MCF 10A (cell line): ENCODE data around the gene CRK. TPM values are rescaled to one million over a fixed set of nuclear protein-coding genes. Genes with fewer than 3 reads are reported as not detected.
"Not testable (repeated sequence)": the region's sequence is repeated elsewhere in the genome, so short reads cannot be mapped to it uniquely, and the experiment has no call there.

Source experiments
- BruUV-seq: library from RNA; stranded (reverse); fragments of 400-500 nt; replicated peaks from 2 replicates; lab custom pipeline; 2021; lab: Mats Ljungman, UMichigan
- CTCF ChIA-PET: fragments of 300-600 bp; sonication (Branson Sonifier 250); formaldehyde crosslinking; extraction: SDS; loops from one replicate; lab custom pipeline; 2021; ENCODE audit warnings: antibody characterized with exemption, inconsistent platforms; lab: Yijun Ruan, JAX
- POLR2A ChIA-PET: fragments of 300-600, 350-650 bp; sonication (Branson Sonifier 250); formaldehyde crosslinking; extraction: SDS; loops from one replicate; lab custom pipeline; 2020; ENCODE audit warnings: antibody characterized with exemption, inconsistent platforms; lab: Yijun Ruan, JAX
- DNase-seq: peaks from one replicate; pipeline ENCODE4 v3.0.0-alpha.2; 2018; ENCODE audit not compliant: unreplicated experiment
- H3K27ac Mint-ChIP-seq: one replicate; pipeline ENCODE4 v1.8.0; 2022; ENCODE audit warnings: mild to moderate bottlenecking, low read depth, mixed read lengths; ENCODE audit not compliant: unreplicated experiment
- H3K27me3 Mint-ChIP-seq: one replicate; pipeline ENCODE4 v1.8.0; 2022; ENCODE audit warnings: mixed read lengths; ENCODE audit not compliant: insufficient read depth, unreplicated experiment
- H3K36me3 Mint-ChIP-seq: one replicate; pipeline ENCODE4 v1.8.0; 2022; ENCODE audit warnings: mild to moderate bottlenecking, moderate library complexity, mixed read lengths; ENCODE audit not compliant: insufficient read depth, unreplicated experiment
- H3K4me1 Mint-ChIP-seq: one replicate; pipeline ENCODE4 v1.8.0; 2022; ENCODE audit warnings: mixed read lengths; ENCODE audit not compliant: insufficient read depth, unreplicated experiment
- H3K4me3 Mint-ChIP-seq: one replicate; pipeline ENCODE4 v1.8.0; 2022; ENCODE audit warnings: mild to moderate bottlenecking, moderate library complexity, mixed read lengths; ENCODE audit not compliant: unreplicated experiment
- H3K9me3 Mint-ChIP-seq: one replicate; pipeline ENCODE4 v1.8.0; 2022; ENCODE audit warnings: mixed read lengths; ENCODE audit not compliant: unreplicated experiment
- intact Hi-C: fragments of 100-400 bp; cut with micrococcal nuclease; formaldehyde crosslinking; loops from 2 replicates; pipeline ENCODE4 v1.14.1; 2022
- total RNA-seq: library from RNA; stranded (reverse); gene quantifications from 2 replicates; pipeline ENCODE4 v1.2.3, GENCODE V29; 2022
- TF ChIP-seq, protein P1 (sequence below): fragments of 200-600 bp; IDR thresholded peaks from one replicate; pipeline ENCODE4 v1.8.0; 2022; ENCODE audit warnings: antibody characterized with exemption, mild to moderate bottlenecking; ENCODE audit not compliant: unreplicated experiment

CRK gene
- total RNA-seq, 1 experiment from 2014 or later = 70.6 TPM

- H3K4me1 Mint-ChIP-seq, BruUV-seq, H3K27me3 Mint-ChIP-seq, H3K27ac Mint-ChIP-seq, H3K9me3 Mint-ChIP-seq, H3K4me3 Mint-ChIP-seq, DNase-seq, intact Hi-C loops: not testable (repeated sequence)
- POLR2A ChIA-PET = interaction anchor here (0.7 to 2.1 kb wide), 7 partner anchors 9 to 152 kb away, joined by 3 to 9 read pairs (median 5); partner anchors contain the start of gene YWHAE
- H3K36me3 Mint-ChIP-seq = peaks cover 34% of the 10 kb centered on the region
- CTCF ChIA-PET = interaction anchor here (0.6 to 1.1 kb wide), 2 partner anchors 19 to 21 kb away, joined by 3 read pairs; no protein-coding TSS in a partner anchor
Measured at GRCh38 chr17:1386675-1387190, 69.3 kb downstream of the CRK start.

- BruUV-seq = no TSS peak
Measured at GRCh38 chr17:1386265-1386664, 69.8 kb downstream of the CRK start.

GRCh38 chr17:1385861-1386260, 70.2 kb downstream of the CRK start:
- POLR2A ChIA-PET = interaction anchor here (0.7 to 2.1 kb wide), 7 partner anchors 9 to 21 kb away, joined by 3 to 9 read pairs (median 3); no protein-coding TSS in a partner anchor
- TF ChIP-seq, protein P1, sequence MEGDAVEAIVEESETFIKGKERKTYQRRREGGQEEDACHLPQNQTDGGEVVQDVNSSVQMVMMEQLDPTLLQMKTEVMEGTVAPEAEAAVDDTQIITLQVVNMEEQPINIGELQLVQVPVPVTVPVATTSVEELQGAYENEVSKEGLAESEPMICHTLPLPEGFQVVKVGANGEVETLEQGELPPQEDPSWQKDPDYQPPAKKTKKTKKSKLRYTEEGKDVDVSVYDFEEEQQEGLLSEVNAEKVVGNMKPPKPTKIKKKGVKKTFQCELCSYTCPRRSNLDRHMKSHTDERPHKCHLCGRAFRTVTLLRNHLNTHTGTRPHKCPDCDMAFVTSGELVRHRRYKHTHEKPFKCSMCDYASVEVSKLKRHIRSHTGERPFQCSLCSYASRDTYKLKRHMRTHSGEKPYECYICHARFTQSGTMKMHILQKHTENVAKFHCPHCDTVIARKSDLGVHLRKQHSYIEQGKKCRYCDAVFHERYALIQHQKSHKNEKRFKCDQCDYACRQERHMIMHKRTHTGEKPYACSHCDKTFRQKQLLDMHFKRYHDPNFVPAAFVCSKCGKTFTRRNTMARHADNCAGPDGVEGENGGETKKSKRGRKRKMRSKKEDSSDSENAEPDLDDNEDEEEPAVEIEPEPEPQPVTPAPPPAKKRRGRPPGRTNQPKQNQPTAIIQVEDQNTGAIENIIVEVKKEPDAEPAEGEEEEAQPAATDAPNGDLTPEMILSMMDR = no peak
- CTCF ChIA-PET = interaction anchor here (1.1 kb wide), 1 partner anchor 20 kb away, joined by 3 read pairs; no protein-coding TSS in a partner anchor
- Mint-ChIP-seq H3K4me3 (no peak overlapping the region), H3K9me3 (no peaks in the 10 kb centered on the region), H3K4me1 (peaks cover 9% of the 10 kb centered on the region), H3K27me3 (no peaks in the 10 kb centered on the region), H3K27ac (no peak overlapping the region), H3K36me3 (peaks cover 36% of the 10 kb centered on the region)
- DNase-seq = no peak
- no TSS peak for BruUV-seq
- intact Hi-C loops = no loop called here

More at GRCh38 chr17:1386265-1386664, 69.8 kb downstream of the CRK start:
- Mint-ChIP-seq H3K27ac (no peak overlapping the region), H3K27me3 (no peaks in the 10 kb centered on the region), H3K4me3 (no peak overlapping the region), H3K9me3 (no peaks in the 10 kb centered on the region), H3K4me1 (peaks cover 9% of the 10 kb centered on the region), H3K36me3 (peaks cover 35% of the 10 kb centered on the region)
- intact Hi-C loops = no loop called here
- POLR2A ChIA-PET = interaction anchor here (0.7 to 2.1 kb wide), 6 partner anchors 9 to 21 kb away, joined by 3 to 9 read pairs (median 4); no protein-coding TSS in a partner anchor
- CTCF ChIA-PET = interaction anchor here (0.6 to 1.1 kb wide), 2 partner anchors 20 to 21 kb away, joined by 3 read pairs; no protein-coding TSS in a partner anchor
- TF ChIP-seq, protein P1 = no peak
- DNase-seq = no peak

DNA sequence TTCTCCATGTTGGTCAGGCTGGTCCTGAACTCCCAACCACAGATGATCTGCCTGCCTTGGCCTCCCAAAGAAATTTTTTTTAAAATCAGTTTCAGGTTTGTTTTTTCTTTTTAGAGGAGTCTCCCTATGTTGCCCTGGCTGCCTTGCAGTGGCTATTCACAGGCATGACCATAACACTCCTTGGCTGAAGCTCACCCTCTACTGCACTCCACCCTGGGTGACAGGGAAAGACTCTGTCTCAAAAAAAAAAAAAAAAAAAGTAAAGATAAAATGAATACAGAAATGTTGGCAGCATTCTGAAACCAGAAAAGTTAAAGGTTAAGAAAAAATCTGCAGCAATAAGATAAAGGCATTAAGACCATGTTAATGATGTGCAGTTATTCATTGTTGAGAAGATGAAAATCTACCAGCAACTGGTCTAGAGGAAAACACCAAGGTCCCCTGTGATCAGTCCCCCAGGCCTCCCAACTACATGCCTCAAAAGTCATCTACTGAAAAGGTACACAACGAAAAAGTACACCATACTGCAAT, 71.1 kb downstream of the CRK start:
- Mint-ChIP-seq H3K27me3 (no peaks in the 10 kb centered on the region), H3K36me3 (peaks cover 41% of the 10 kb centered on the region), H3K4me1 (peaks cover 10% of the 10 kb centered on the region), H3K4me3 (no peak overlapping the region), H3K9me3 (no peaks in the 10 kb centered on the region), H3K27ac (no peak overlapping the region)
- DNase-seq = no peak
- TF ChIP-seq, protein P1 = no peak
- BruUV-seq = no TSS peak
- POLR2A ChIA-PET = interaction anchor here (0.9 to 2.1 kb wide), 4 partner anchors 8 to 13 kb away, joined by 3 to 9 read pairs (median 3); no protein-coding TSS in a partner anchor
- intact Hi-C loops = no loop called here
- CTCF ChIA-PET = no interaction called here
